ENCODE results near the gene NPRL2.

The NPRL2 gene

GRCh38 chr3:50364573-50365079 is 14.1 kb upstream of the NPRL2 start:
- 0 out of 2 replicates have a peak overlapping the region, but pooled peaks have one; percentile 20 for H3K27ac ChIP-seq
- TF ChIP-seq ZFX (IDR thresholded peaks at IDR 0.05; ENCODE audit: borderline replicate concordance) (no peak), CTCF (IDR thresholded peaks at IDR 0.05) (no peak)

- no peak for TF ChIP-seq ZFX (IDR thresholded peaks at IDR 0.05; ENCODE audit: borderline replicate concordance)
- no peak for TF ChIP-seq CTCF (IDR thresholded peaks at IDR 0.05)
- H3K27ac ChIP-seq: peak overlapping the region; percentile 75
Measured at GRCh38 chr3:50359760-50360110, 9.2 kb upstream of the NPRL2 start.

GRCh38 chr3:50358911-50359759 is 8.6 kb upstream of the NPRL2 start, which contains the start of gene TMEM115:
Gene TMEM115 (minus strand): TSS chr3:50359521. CDS start chr3:50359063, 458 bp downstream.
- peak within 1 kb of the TSS; percentile 75 for H3K27ac ChIP-seq
- TF ChIP-seq ZFX (IDR thresholded peaks at IDR 0.05; ENCODE audit: borderline replicate concordance): 0 out of 2 replicates have a peak, but pooled peaks have one; percentile 65
- TF ChIP-seq CTCF (IDR thresholded peaks at IDR 0.05): no peak

- peak overlapping the region; percentile 75 for H3K27ac ChIP-seq
- TF ChIP-seq CTCF (IDR thresholded peaks at IDR 0.05) (no peak), ZFX (IDR thresholded peaks at IDR 0.05; ENCODE audit: borderline replicate concordance) (no peak)
Measured at GRCh38 chr3:50358355-50358910, 7.9 kb upstream of the NPRL2 start.

- peak overlapping the region; percentile 75 for H3K27ac ChIP-seq
- no peak for TF ChIP-seq CTCF (IDR thresholded peaks at IDR 0.05)
- no peak for TF ChIP-seq ZFX (IDR thresholded peaks at IDR 0.05; ENCODE audit: borderline replicate concordance)
Measured at GRCh38 chr3:50357481-50357880, 6.9 kb upstream of the NPRL2 start.

- no peak for TF ChIP-seq CTCF (IDR thresholded peaks at IDR 0.05)
- TF ChIP-seq ZFX (IDR thresholded peaks at IDR 0.05; ENCODE audit: borderline replicate concordance): no peak
- peak overlapping the region; percentile 75 for H3K27ac ChIP-seq
Measured at GRCh38 chr3:50356553-50356952, 6.0 kb upstream of the NPRL2 start.

All from 22Rv1 (cell line).